AG09309 (cell line): ENCODE data around the gene INTS11.

Source experiments
- DNase-seq: peaks from one replicate; pipeline ENCODE4 v3.0.0-alpha.2; 2010; ENCODE audit warnings: low read depth
- H3K4me3 ChIP-seq: 2 replicates; pipeline ENCODE4 v1.5.1; 2011; ENCODE audit warnings: mild to moderate bottlenecking, low read depth, low read length, moderate library complexity; ENCODE audit not compliant: control insufficient read depth
- CTCF ChIP-seq: IDR thresholded peaks from 2 replicates; pipeline ENCODE4 v1.5.1; 2011; ENCODE audit warnings: mild to moderate bottlenecking, low read depth, low read length, inconsistent platforms; ENCODE audit not compliant: insufficient read depth, control insufficient read depth; ENCODE audit errors: missing control alignments

INTS11 gene

GRCh38 chr1:1304331-1305299 is 19.8 kb downstream of the INTS11 start:
- H3K4me3 ChIP-seq, result peak overlapping the region; percentile 76
- TF ChIP-seq CTCF, result no peak
- DNase-seq, result peak; percentile 31

- DNase-seq, result no peak
- no peak overlapping the region for H3K4me3 ChIP-seq
- no peak for TF ChIP-seq CTCF
Measured at GRCh38 chr1:1303736-1304135, 20.7 kb downstream of the INTS11 start.

- no peak overlapping the region for H3K4me3 ChIP-seq
Measured at GRCh38 chr1:1302951-1303509, 21.4 kb downstream of the INTS11 start.

GRCh38 chr1:1302006-1302430 is 22.4 kb downstream of the INTS11 start:
- DNase-seq, result no peak
- peak; percentile 53 for TF ChIP-seq CTCF
- H3K4me3 ChIP-seq, result no peak overlapping the region

More at GRCh38 chr1:1302951-1303509, 21.4 kb downstream of the INTS11 start:
- TF ChIP-seq CTCF, result no peak
- DNase-seq, result no peak

GRCh38 chr1:1300352-1300739 is 24.1 kb downstream of the INTS11 start:
- TF ChIP-seq CTCF, result no peak
- no peak overlapping the region for H3K4me3 ChIP-seq

GRCh38 chr1:1299686-1300351 is 24.6 kb downstream of the INTS11 start:
- peak; percentile 23 for TF ChIP-seq CTCF
- no peak for DNase-seq
- H3K4me3 ChIP-seq, result no peak overlapping the region

More at GRCh38 chr1:1300352-1300739, 24.1 kb downstream of the INTS11 start:
- no peak for DNase-seq
